K562 treated with DMSO at 1 percent for 48 hours (cell line): ENCODE results near the gene BABAM1. TPM values are rescaled to one million over a fixed set of nuclear protein-coding genes. Genes with fewer than 3 reads are reported as not detected.

ENCODE experiments used
- total RNA-seq: library from RNA; unstranded; fragments of 300-600 nt; gene quantifications from 2 replicates; pipeline ENCODE4 v1.2.3, GENCODE V29; 2022; ENCODE audit warnings: low replicate concordance; ENCODE audit errors: extremely low read depth

BABAM1 gene
- total RNA-seq = not detected in 2 replicates

GRCh38 chr19:17266975-17267788 lies at the start of gene BABAM1:
Gene BABAM1 (plus strand): TSS chr19:17267443. CDS start chr19:17268807, 1,364 bp downstream.

DNA sequence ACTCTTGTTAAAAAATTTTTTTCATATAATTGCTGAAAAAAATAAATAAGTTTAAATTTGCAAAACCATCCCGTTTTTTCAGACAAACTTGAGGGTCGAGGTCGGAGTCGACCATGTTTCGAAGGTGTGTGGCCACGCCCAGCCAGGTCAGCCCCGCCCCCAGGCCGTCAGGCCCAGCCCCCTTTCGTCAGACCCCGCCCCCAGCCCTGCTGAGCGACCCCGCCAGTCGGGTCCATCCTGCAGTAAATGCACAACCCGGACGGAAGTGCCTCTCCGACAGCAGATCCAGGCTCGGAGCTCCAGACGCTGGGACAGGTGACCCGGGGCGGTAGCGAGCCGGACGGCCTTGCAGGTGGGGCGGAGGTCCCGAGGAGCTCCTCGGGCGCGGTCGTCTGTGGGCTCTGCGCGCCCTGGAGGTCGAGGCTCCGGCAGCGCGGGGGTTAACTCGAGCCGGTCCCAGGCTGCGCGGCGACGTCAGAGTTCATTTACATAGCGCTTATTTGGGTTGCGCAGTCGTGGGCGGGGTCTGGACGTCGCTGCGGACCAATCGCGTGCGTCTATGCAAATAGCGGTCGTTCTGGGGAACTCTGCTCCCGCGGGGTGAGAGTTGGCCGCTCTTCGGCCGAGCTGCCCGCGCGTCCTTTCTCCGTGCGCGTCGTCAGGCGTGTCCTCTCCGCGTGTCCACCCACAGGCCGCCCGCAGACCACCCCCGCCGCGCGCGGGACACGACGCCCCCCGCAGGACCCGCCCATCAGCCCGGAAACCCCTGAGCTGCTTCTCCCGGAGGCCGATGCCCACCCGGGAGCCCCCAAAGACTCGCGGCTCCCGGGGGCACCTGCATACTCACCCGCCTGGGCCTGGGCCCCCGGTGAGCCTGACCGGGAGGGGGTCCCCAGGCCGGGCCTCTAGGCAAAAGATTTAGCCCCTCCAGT lies 41.0 kb upstream of the BABAM1 start, which contains the start of gene OCEL1:
Gene OCEL1, plus strand, starts transcription at position 225 of the 932 bp plus-strand sequence. Its CDS starts 22 bp downstream, at position 247.

DNA sequence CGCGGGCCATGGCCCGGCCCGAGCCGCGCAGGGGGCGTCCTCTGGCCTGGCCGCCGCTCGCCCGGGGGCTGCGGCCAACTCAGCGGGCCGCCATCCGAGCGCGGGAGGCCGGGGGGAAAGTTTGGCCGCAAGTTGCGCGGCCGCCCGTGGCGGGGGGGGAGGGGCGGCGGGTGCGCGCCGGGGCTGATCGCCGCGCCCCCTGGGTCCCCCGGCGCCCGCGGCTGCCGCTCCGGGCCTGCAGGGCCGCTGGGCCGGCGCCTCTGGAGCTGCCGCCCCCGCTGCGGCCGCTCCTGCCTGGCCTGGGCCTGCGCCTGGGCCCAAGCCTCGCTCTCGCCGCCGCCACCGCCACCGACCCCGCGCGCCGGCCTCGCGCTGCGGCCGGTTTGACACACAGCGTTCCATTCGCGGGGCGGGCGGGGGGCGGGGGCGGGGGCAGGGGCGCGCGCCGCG lies 21.7 kb upstream of the BABAM1 start, which contains the start of gene NR2F6:
Gene NR2F6, minus strand, starts transcription at position 385 of the 450 bp plus-strand sequence. CDS start 699 bp downstream, outside the sequence.

DNA sequence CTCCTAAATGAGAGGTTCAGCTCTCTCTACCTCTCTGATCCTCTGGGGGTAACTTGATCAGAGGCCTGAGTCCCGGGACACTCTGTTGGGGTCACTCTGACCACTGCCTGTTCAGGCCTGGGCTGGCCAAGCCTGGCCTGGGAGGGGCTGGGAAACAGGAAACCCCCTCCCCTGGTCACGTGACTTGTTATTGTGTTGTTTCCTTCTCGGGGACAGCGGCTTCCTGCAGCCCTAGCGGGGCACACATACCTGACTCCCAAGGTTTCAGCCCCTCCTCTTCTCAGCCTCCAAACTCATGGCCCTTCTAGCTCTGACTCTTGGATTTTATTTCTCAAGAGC lies 2.6 kb upstream of the BABAM1 start, which contains the start of gene USHBP1:
Gene USHBP1, minus strand, starts transcription at position 105 of the 339 bp plus-strand sequence. CDS start 446 bp downstream, outside the sequence.

DNA sequence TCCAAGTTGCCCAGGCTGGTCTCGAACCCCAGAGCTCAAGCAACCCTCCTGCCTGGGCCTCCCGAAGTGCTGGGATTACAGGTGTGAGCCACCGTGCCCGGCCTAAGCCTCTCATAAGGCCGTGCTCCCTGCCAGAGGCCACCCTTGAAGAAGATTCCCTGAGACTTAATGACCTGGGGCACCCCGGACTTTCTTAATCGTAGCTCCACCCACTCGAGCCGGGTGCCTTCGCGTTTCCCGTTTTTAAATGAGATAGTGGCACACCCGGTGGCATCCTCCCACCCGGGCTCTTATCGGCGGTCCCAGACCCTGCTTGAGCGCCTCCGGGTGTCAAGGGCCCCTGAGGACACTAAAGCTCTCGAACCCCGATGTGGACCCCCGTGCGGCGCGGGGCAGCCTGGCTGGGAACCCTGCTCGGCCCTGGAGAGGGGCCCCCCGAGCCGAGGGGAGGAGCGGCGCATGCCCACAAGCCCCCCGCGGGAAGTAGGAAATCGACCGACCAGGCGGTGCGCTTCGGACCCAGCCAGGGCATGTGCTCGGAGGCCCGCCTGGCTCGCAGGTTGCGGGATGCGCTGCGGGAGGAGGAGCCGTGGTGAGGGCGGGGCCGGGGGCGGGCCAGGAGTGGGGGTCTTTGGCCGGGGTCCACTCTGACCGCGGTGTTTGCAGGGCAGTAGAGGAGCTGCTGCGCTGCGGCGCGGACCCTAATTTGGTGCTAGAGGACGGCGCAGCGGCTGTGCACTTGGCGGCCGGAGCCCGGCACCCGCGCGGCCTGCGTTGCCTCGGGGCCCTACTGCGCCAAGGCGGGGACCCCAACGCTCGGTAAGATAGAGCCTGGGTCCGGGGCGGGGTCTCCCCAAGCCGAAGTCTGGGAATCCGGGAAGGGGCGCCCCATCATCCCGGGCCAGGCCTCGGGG lies 14.4 kb downstream of the BABAM1 start, which contains the start of gene ANKLE1:
Gene ANKLE1, plus strand, starts transcription at position 511 of the 914 bp plus-strand sequence. Its CDS starts 20 bp downstream, at position 531.

GRCh38 chr19:17303167-17303939 lies 36.1 kb downstream of the BABAM1 start, which contains the start of gene ABHD8:
Gene ABHD8 (minus strand): TSS chr19:17303425. CDS start chr19:17301616, 1,809 bp downstream.

GRCh38 chr19:17305517-17306284 lies 38.5 kb downstream of the BABAM1 start, which contains the start of gene MRPL34:
Gene MRPL34 (plus strand): TSS chr19:17305872. CDS start chr19:17305893, 21 bp downstream.

DNA sequence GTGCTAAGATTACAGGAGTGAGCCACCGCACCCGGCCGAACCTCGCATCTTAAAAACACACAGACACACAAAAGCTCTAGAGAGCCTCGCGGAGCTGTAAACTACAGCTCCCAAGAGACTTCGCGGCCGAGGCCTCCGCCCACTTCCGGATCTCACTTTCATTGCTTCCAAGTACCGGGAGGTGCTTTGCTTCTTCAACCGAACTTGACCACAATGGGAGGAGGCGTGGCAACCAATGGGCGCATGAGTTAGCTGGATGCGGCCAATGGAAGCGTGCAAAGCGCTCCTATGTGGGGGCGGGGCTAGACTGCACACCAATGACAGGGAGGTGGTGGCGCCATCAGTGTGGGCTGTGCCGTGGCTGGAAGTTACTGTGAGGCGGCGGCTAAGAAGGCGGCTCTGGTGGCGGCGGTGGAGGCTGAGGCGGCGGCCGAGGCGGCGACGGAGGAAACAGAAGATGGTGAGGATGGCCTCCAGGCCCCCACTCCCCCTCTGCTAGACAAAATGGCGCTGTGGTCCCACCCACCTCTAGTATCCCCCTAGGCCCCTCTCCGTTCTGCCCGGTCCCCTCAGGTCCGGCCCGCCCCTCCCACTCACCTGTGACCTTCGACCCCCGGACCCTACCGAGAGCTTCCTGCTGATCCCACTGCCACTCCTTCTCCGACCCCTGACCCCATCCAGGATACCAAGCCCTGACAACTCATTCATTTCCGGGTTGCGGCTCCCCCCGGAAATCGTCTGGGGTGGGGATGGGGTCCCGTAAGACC lies 42.1 kb downstream of the BABAM1 start, which contains the start of gene DDA1:
Gene DDA1, plus strand, starts transcription at position 366 of the 767 bp plus-strand sequence. Its CDS starts 92 bp downstream, at position 458.

Other genes with a start within 250 kb of the BABAM1 start
- gene CPAMD8, start 240.6 kb upstream of the BABAM1 start, total RNA-seq = not detected in 2 replicates
- gene HAUS8, start 192.0 kb upstream of the BABAM1 start, total RNA-seq = not detected in 2 replicates
- gene MYO9B, start 191.7 kb upstream of the BABAM1 start, total RNA-seq = 416 TPM in 1 of 2 replicates, not detected in the other
- not detected in 2 replicates for gene USE1, start 52.1 kb upstream of the BABAM1 start, total RNA-seq
- gene OCEL1, start 41.2 kb upstream of the BABAM1 start, total RNA-seq = not detected in 2 replicates
- 322 TPM in 1 of 2 replicates, not detected in the other for gene NR2F6, start 21.5 kb upstream of the BABAM1 start, total RNA-seq
- not detected in 2 replicates for gene USHBP1, start 2.7 kb upstream of the BABAM1 start, total RNA-seq
- not detected in 2 replicates for gene ANKLE1, start 14.5 kb downstream of the BABAM1 start, total RNA-seq
- gene ABHD8, start 36.0 kb downstream of the BABAM1 start, total RNA-seq = not detected in 2 replicates
- gene MRPL34, start 38.4 kb downstream of the BABAM1 start, total RNA-seq = not detected in 2 replicates
- gene DDA1, start 42.1 kb downstream of the BABAM1 start, total RNA-seq = 453 TPM in 1 of 2 replicates, not detected in the other
- not detected in 2 replicates for gene ANO8, start 67.4 kb downstream of the BABAM1 start, total RNA-seq
- gene GTPBP3, start 70.1 kb downstream of the BABAM1 start, total RNA-seq = not detected in 2 replicates
- not detected in 2 replicates for gene PLVAP, start 109.9 kb downstream of the BABAM1 start, total RNA-seq
- gene CCDC194, start 126.8 kb downstream of the BABAM1 start, total RNA-seq = not detected in 2 replicates
- 2,778 TPM in 1 of 2 replicates, not detected in the other for gene BST2, start 138.2 kb downstream of the BABAM1 start, total RNA-seq
- not detected in 2 replicates for gene MVB12A, start 152.6 kb downstream of the BABAM1 start, total RNA-seq
- gene TMEM221, start 181.2 kb downstream of the BABAM1 start, total RNA-seq = not detected in 2 replicates
- not detected in 2 replicates for gene NXNL1, start 193.5 kb downstream of the BABAM1 start, total RNA-seq
- not detected in 2 replicates for gene SLC27A1, start 203.1 kb downstream of the BABAM1 start, total RNA-seq
- not detected in 2 replicates for gene PGLS, start 244.2 kb downstream of the BABAM1 start, total RNA-seq